ENCODE measurements around the gene AHCYL1. TPM values are rescaled to one million over a fixed set of nuclear protein-coding genes. Genes with fewer than 3 reads are reported as not detected.

AHCYL1 gene
- polyA plus RNA-seq, 1 donor (not counting 4 experiments of a cell fraction or from before 2014, with no cell fraction given) = 64.8 TPM

DNA sequence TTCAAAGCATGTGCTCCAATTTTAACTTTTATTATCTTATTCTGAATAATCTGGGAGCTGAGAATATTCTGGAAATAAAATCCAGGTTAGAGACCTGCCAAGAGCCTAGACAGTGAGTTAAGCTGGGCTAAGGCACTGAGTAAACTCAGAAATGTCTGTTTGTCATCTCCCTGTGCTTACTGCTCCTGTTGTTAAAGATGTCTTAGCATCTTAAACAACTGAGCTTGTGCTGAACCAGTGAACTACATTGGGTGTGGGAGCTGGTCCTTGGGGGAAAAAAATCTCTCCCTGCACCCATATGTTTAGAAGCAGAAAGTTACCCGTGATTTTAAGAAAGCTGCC is 25.0 kb upstream of the AHCYL1 start:
- Histone ChIP-seq H3K9me1 (ENCODE audit: control insufficient read depth, extremely low read depth, insufficient read depth, low read length) (no peaks in the 10 kb centered on the region), H3K4me1 (ENCODE audit: control insufficient read depth, extremely low read depth, insufficient read depth, low read length) (peaks cover 6% of the 10 kb centered on the region), H3K4me3 (ENCODE audit: control insufficient read depth in 2 of 3, extremely low read depth in 1 of 3, insufficient read depth in 2 of 3, low read depth in 1 of 3, low read length in 3 of 3) (no peak overlapping the region), H4K20me1 (ENCODE audit: control insufficient read depth, extremely low read depth, insufficient read depth, low read length) (no peaks in the 10 kb centered on the region), H3K27me3 (ENCODE audit: control insufficient read depth, extremely low read depth, insufficient read depth, low read length) (no peaks in the 10 kb centered on the region), H3K4me2 (ENCODE audit: control insufficient read depth, extremely low read depth, insufficient read depth, low read depth, low read length) (no peak overlapping the region), H3K79me2 (ENCODE audit: control insufficient read depth, insufficient read depth, low read length) (no peaks in the 10 kb centered on the region), H3K9me3 (ENCODE audit: control insufficient read depth, low read depth, low read length) (no peaks in the 10 kb centered on the region), H3K36me3 (ENCODE audit: control insufficient read depth in 2 of 2, extremely low read depth in 1 of 2, insufficient read depth in 2 of 2, low read length in 2 of 2) (no peaks in the 10 kb centered on the region), H2AFZ (ENCODE audit: control insufficient read depth, low read length) (peak overlapping the region; percentile 3), H3K9ac (ENCODE audit: control insufficient read depth, extremely low read depth, insufficient read depth, low read length) (no peak overlapping the region), H3K27ac (ENCODE audit: control insufficient read depth, insufficient read depth, low read length) (no peak overlapping the region)
- DNase-seq (ENCODE audit: low read depth, low spot score) (no peak), FAIRE-seq (no peak)
- dilution Hi-C loops (cut with MboI; ENCODE audit: extremely low pct_ligation_motif_present, low sequenced_read_pairs) = no loop called here
- TF ChIP-seq, protein P1, sequence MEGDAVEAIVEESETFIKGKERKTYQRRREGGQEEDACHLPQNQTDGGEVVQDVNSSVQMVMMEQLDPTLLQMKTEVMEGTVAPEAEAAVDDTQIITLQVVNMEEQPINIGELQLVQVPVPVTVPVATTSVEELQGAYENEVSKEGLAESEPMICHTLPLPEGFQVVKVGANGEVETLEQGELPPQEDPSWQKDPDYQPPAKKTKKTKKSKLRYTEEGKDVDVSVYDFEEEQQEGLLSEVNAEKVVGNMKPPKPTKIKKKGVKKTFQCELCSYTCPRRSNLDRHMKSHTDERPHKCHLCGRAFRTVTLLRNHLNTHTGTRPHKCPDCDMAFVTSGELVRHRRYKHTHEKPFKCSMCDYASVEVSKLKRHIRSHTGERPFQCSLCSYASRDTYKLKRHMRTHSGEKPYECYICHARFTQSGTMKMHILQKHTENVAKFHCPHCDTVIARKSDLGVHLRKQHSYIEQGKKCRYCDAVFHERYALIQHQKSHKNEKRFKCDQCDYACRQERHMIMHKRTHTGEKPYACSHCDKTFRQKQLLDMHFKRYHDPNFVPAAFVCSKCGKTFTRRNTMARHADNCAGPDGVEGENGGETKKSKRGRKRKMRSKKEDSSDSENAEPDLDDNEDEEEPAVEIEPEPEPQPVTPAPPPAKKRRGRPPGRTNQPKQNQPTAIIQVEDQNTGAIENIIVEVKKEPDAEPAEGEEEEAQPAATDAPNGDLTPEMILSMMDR (optimal IDR thresholded peaks at IDR 0.05 in 1 of 3, IDR thresholded peaks at IDR 0.05 in 1 of 3, conservative IDR thresholded peaks at IDR 0.05 in 1 of 3; ENCODE audit: extremely low read depth in 1 of 3, insufficient read depth in 2 of 3, low read length in 3 of 3) = no peak
- no peak for TF ChIP-seq EZH2 (IDR thresholded peaks at IDR 0.05; ENCODE audit: low read length)

DNA sequence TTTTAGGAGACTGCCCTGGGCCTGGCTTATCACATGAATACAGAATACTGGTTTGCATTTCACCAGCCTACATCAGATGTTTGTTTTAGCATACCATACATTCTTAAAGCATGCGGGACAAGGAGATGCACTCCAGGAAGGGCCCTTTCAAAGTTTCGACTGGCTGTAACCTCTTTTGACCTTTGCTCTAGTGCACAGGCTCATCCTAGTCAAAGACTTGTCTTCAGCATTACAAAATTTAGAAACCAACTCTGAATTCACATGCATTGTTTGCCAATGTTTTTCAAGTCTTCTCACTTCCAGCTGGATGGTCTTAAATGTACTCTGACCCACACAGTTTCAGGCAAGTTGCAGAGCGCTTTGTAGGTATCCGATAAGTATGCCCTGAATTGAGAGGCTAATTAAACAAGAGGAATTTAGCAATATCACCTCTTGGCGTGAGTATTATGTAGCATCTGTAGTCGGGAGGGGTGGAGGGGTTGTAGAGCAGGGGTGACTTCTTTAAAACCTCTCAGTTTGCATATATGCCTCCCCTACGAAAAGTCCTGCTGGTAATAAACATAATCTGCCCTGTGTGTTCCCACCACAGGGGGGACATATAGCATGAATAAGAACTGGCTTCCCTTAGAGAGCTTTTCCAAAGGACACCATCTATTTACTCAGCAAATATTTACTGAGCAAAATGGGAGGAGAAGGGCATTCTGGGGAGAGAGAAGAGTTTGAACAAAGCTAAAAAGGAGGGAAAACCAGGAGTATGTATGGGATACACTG is 24.4 kb upstream of the AHCYL1 start:
- H2AFZ ChIP-seq (ENCODE audit: control insufficient read depth, low read length) = peak overlapping the region; percentile 3
- dilution Hi-C loops (cut with MboI; ENCODE audit: extremely low pct_ligation_motif_present, low sequenced_read_pairs) = no loop called here
- H3K9ac ChIP-seq (ENCODE audit: control insufficient read depth, extremely low read depth, insufficient read depth, low read length) = no peak overlapping the region
- no peaks in the 10 kb centered on the region for H3K79me2 ChIP-seq (ENCODE audit: control insufficient read depth, insufficient read depth, low read length)
- H3K36me3 ChIP-seq (ENCODE audit: control insufficient read depth in 2 of 2, extremely low read depth in 1 of 2, insufficient read depth in 2 of 2, low read length in 2 of 2) = no peaks in the 10 kb centered on the region
- H3K4me1 ChIP-seq (ENCODE audit: control insufficient read depth, extremely low read depth, insufficient read depth, low read length) = peaks cover 6% of the 10 kb centered on the region
- no peaks in the 10 kb centered on the region for H3K27me3 ChIP-seq (ENCODE audit: control insufficient read depth, extremely low read depth, insufficient read depth, low read length)
- no peaks in the 10 kb centered on the region for H3K9me1 ChIP-seq (ENCODE audit: control insufficient read depth, extremely low read depth, insufficient read depth, low read length)
- no peak for DNase-seq (ENCODE audit: low read depth, low spot score)
- peak; percentile 51 for FAIRE-seq
- TF ChIP-seq EZH2 (IDR thresholded peaks at IDR 0.05; ENCODE audit: low read length) = no peak
- TF ChIP-seq, protein P1 (optimal IDR thresholded peaks at IDR 0.05 in 1 of 3, IDR thresholded peaks at IDR 0.05 in 1 of 3, conservative IDR thresholded peaks at IDR 0.05 in 1 of 3; ENCODE audit: extremely low read depth in 1 of 3, insufficient read depth in 2 of 3, low read length in 3 of 3) = no peak
- no peaks in the 10 kb centered on the region for H4K20me1 ChIP-seq (ENCODE audit: control insufficient read depth, extremely low read depth, insufficient read depth, low read length)
- H3K27ac ChIP-seq (ENCODE audit: control insufficient read depth, insufficient read depth, low read length) = no peak overlapping the region
- no peak overlapping the region for H3K4me2 ChIP-seq (ENCODE audit: control insufficient read depth, extremely low read depth, insufficient read depth, low read depth, low read length)
- no peak overlapping the region for H3K4me3 ChIP-seq (ENCODE audit: control insufficient read depth in 2 of 3, extremely low read depth in 1 of 3, insufficient read depth in 2 of 3, low read depth in 1 of 3, low read length in 3 of 3)
- H3K9me3 ChIP-seq (ENCODE audit: control insufficient read depth, low read depth, low read length) = no peaks in the 10 kb centered on the region
